ENCODE data around the gene RAB7A. TPM values are rescaled to one million over a fixed set of nuclear protein-coding genes. Genes with fewer than 3 reads are reported as not detected.
A peak's percentile ranks its signal among the peaks of the same experiment; 100 is the strongest.

The RAB7A gene
- total and polyA plus RNA-seq, 2 of the 4 experiments (the other 2 are of a cell fraction), result 57.0 to 240 TPM

GRCh38 chr3:128698211-128699047 lies 27.6 kb upstream of the RAB7A start:
- Histone ChIP-seq H3K27ac (ENCODE audit: insufficient read depth, low read length) (no peak overlapping the region), H4K5ac (ENCODE audit: low read depth, low read length) (peak overlapping the region; percentile 57; the same call in 1 of the 2 replicates), H2BK5ac (ENCODE audit: low read depth, low read length, poor library complexity, severe bottlenecking) (no peak overlapping the region), H3K23ac (ENCODE audit: low read depth, low read length) (no peak overlapping the region), H3K79me1 (ENCODE audit: low read depth in 1 of 2, low read length in 2 of 2) (no peaks in the 10 kb centered on the region), H3K56ac (ENCODE audit: extremely low read depth, insufficient read depth, low read length) (no peak overlapping the region), H3K9me1 (ENCODE audit: insufficient read depth, low read length) (no peaks in the 10 kb centered on the region), H3K4me1 (ENCODE audit: control insufficient read depth, insufficient read depth, low read length) (peaks cover 10% of the 10 kb centered on the region), H3K27me3 (ENCODE audit: control insufficient read depth, insufficient read depth, low read length) (no peaks in the 10 kb centered on the region; the same call in none of the 2 replicates), H3K9me3 (ENCODE audit: control insufficient read depth, insufficient read depth, low read length) (no peaks in the 10 kb centered on the region), H2BK120ac (ENCODE audit: low read depth, low read length) (no peak overlapping the region), H3K18ac (ENCODE audit: low read depth, low read length) (no peak overlapping the region), H3K36me3 (ENCODE audit: control insufficient read depth, insufficient read depth, low read length) (no peaks in the 10 kb centered on the region), H4K20me1 (ENCODE audit: insufficient read depth, low read length) (no peaks in the 10 kb centered on the region), H3K9ac (ENCODE audit: low read depth, low read length) (peak overlapping the region; percentile 35; the same call in 1 of the 2 replicates), H3K4ac (ENCODE audit: low read depth, low read length) (no peak overlapping the region), H4K8ac (ENCODE audit: low read depth in 2 of 2, low read length in 2 of 2) (peak overlapping the region in 1 of 2 experiments; percentile 33; a peak in 1 of 4 replicates), H2AK9ac (replicated peaks; ENCODE audit: low read depth, low read length, poor library complexity) (no peak overlapping the region), H2AK5ac (ENCODE audit: low read depth, low read length) (no peak overlapping the region), H3K14ac (replicated peaks; ENCODE audit: low read depth, low read length) (no peak overlapping the region), H2BK15ac (ENCODE audit: low read depth, low read length) (no peak overlapping the region), H3K4me3 (ENCODE audit: insufficient read depth, low read depth, low read length) (peak overlapping the region; percentile 28), H4K91ac (ENCODE audit: insufficient read depth, low read depth, low read length) (no peak overlapping the region), H2BK20ac (ENCODE audit: low read depth, low read length) (no peak overlapping the region), H3K4me2 (ENCODE audit: low read depth, low read length) (peak overlapping the region; percentile 70), H2AFZ (replicated peaks; ENCODE audit: low read length, poor library complexity) (peak overlapping the region; percentile 95)
- in situ Hi-C loops (cut with MboI; ENCODE audit: low sequenced_read_pairs) (no loop called here), dilution Hi-C loops (cut with HindIII; ENCODE audit: low sequenced_read_pairs, unreplicated experiment) (no loop called here), intact Hi-C loops (cut with micrococcal nuclease) (no loop called here)
- ChIA-PET CTCF (no interaction called here), POLR2A (ENCODE audit: unreplicated experiment) (no interaction called here)
- TF ChIP-seq MAZ (IDR thresholded peaks at IDR 0.05; ENCODE audit: borderline replicate concordance, low read depth, low read length), result no peak
- ATAC-seq (ENCODE audit: low read depth) (peak; percentile 66), DNase-seq (no peak)
- WGBS, 2 experiments (ENCODE audit: extremely low coverage in 2 of 2, insufficient read length in 1 of 2), result 16% methylated on average over 17 of the region's 53 CpGs; no CpG with 5 or more reads in 1 of the 2 experiments
- BruUV-seq (replicated peaks), result no TSS peak
